Kidney tubule cell (primary cell): Measurements from ENCODE around the gene TEX22.
A peak's percentile ranks its signal among the peaks of the same experiment; 100 is the strongest.
"Not testable (repeated sequence)": the region's sequence is repeated elsewhere in the genome, so short reads cannot be mapped to it uniquely, and the experiment has no call there.

ENCODE experiments used
- DNase-seq: peaks from one replicate; pipeline ENCODE4 v3.0.0-alpha.2; 2018; ENCODE audit warnings: low spot score

Gene TEX22, protein sequence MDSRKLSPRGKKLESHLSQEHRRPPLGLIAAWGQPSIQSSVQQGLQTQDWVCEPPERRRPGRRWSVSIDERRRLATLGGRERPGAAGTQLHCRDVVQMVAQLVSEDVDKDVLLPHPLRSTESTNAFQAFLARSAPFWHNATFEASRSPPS

DNA sequence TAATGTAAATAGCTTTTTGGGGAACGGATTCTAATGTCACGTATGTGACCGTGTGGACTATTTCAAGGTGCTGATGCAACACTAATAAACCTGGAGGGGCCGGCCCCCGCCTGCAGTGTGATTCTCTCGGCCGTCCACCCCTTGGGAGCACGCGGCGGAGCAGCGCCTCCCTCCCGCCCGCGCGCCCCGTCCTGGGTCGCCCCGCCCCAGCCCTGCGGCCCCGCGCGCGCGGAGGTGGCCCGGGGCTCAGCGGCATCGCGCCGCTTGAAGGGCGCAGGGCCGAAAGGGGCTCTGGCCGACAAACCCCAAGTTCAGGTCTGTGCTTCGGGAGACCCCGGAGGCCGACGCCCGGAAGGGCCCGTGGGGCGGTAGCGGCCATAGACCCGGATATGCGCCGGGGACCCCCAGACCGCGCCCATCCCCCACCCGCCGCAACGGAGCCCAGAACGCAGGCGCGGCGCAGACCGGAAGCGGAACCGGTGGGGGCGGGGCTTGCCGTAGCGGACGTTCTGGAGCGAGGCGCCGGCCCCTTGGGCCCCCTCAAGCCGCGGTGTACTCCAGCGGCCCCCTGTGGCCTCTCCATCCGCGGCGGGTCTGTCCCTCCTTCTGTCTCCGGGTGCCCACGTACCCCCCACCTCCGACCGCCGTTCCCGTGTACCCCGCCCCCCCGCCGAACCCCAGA is at the start of gene TEX22:
TEX22 (plus strand) TSS at position 495 of the 682 bp plus-strand sequence. CDS start 803 bp downstream, outside the sequence.
- DNase-seq = peak; percentile 74

DNA sequence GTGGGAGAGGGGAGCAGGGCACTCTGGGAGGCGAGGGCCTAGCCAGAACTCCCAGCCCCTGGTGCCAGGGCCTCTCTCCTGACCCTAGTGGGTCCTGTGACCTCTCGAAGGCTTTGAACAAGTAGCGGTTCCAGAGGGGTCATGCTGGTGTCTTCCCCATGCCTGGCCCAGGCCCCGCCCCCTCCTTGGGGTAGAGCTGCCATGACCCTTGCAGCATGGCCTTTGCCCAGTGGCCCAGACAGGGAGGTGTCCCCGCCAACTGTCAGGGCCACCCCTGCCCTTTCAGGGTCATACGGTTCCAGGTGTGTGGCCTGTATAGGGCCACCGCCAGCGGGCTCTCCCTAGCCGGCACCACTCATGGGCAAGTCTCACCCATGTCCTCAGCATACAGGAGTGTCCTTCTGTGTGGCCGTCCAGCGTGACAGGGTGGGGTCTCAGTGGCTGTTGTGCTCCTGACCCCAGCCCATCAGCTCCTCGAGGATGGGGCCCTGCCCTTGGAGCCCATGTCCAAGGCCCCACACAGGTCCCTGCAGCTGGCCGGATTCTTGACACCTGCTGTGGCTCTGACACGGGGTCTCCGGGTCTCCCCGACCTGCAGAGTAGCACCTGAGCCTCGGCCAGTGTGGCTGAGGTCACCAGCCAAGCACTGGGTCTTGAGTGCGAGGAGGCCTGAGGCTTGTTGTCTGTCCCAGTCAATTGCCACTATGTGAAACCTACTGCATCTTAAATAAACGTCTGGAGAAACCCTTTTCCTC is 49.2 kb upstream of the TEX22 start:
- DNase-seq = no peak

DNA sequence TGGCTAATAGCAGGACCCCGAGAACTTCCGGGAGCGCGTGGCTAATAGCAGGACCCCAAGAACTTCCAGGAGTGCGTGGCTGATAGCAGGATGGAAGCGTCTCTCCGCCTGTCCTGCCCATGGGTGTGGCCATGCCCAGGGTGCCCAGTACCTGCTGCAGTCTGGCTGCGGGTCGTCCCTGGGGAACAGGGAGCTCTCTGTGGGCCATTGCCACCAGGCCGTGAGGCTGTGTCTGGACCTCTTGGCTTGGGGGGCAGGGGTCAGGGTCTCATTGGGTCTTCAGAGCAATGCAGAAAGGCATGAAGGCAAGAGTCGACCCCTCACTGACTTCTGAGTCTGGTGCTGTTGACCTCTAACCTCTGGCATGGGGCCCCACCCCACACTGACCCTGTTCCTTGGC is 48.3 kb upstream of the TEX22 start:
- DNase-seq = no peak

DNA sequence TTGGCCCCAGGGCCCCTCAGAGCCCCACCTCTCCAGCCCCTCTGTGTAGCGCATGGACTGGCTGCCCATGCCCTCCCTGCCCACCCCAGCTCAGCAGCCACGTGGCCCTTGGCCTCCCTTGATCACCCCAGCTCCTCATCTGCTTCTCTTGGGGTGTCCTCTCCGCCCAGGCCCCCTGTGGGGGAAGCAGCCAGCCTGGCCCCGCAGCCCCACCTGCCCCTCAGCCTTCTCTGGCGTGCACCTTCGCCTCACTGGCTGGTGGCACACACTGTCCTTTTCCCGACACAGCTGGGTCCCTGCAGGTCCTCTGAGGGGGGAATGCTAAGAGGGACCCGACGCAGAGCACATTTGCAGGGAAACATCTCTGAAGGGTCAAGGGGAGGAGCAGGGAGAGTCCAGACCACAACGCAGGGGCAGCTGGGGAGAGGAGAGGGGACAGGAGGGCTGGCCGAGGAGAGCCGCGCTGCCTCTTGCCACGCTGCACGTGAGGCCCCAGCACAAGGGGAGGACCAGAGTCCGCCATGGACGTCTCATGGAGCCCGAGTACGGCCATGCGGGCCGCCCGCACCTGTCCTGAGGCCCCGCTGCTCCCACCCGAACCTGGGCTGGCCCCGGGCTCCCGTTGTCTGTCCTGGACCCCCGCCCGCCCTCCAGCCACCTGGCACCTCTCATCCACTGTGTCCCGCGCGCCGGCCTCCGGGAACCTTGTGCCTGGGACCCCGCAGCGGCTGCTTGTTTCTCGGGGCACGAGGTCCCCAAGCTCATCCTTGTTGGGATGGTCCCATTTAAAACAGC is 47.7 kb upstream of the TEX22 start:
- DNase-seq = no peak

DNA sequence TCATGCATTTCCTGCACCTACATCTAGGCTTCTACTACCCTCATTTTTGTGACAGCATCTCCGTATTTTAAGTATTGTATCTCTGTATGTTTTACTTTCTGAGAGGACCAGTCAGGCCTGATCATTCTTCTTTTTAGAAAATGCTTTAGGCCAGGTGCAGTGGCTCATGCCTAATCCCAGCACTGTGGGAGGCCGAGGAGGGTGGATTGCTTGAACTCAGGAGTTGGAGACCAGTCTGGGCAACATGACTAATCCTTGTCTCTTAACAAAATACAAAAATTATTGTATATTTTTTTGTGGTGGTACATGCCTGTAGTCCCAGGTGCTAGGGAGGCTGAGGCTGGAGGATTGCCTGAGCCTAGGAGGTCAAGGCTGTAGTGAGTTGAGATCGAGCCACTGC is 46.9 kb upstream of the TEX22 start:
- DNase-seq = no peak

DNA sequence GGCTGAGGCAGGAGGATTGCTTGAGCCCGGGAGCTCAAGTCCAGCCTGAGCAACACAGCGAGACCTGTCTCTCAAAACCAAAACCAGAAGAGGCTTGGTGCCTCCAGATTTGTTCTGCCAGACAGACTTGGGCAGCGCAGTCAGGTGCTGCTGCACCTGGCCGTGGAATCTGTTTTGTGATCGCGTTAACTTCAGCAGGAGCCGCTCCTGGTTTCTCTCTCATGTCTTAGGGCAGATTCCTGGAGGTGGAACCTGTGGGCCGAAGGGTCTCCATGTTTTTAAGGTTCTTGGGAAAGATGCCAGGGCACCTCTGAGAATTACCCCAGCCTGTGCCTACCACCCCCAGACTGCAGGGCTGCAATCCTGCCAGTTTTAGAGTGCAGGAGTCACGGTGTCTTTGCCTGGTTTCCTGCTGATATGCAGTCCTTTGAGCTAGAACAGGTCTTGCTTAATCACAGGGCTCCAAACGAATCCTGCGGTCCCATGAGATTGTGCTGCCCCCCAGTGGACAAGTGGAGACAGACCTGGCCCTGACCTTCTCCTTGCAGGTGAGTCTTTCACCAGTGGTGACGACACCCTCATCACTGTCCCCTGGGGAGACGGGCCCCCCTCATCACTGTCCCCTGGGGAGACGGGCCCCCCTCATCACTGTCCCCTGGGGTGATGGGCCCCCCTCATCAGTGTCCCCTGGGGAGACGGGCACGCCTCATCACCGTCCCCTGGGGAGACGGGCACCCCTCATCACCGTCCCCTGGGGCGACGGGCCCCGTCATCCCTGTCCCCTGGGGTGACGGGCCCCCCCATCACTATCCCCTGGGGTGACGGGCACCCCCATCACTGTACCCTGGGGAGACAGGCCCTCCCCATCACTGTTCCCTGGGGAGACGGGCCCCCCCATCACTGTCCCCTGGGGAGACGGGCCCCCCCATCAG is 46.2 kb upstream of the TEX22 start:
- peak; percentile 90 for DNase-seq

DNA sequence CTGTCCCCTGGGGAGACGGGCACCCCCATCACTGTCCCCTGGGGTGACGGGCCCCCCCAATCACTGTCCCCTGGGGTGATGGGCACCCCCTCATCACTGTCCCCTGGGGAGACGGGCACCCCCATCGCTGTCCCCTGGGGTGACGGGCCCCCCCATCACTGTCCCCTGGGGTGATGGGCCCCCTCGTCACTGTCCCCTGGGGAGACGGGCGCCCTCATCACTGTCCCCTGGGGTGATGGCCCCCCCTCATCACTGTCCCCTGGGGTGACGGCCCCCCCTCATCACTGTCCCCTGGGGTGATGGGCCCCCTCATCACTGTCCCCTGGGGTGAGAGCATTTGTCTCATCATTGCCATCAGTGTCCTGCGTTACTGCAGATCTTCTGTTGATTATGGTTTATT is 45.2 kb upstream of the TEX22 start:
- DNase-seq = no peak

DNA sequence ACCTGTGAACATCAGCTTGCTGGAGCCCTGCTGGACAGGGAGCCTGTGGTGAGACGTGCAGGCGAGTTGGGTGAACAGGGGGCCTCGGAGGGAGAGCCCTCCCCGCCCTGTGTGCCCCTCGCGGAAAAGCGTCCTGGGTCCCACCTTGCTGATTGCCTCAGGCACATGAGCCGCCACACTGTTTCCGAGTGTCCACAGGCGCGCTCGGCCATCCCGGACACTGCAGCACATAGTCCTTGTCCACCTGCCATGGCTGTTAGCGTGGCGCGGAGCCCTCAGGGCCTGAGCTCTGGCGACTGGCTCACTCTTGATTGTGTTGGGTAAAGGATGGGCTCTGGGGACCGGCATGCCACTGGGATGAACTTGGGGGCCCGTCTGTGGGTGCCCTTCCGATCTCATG is 43.8 kb upstream of the TEX22 start:
- no peak for DNase-seq

DNA sequence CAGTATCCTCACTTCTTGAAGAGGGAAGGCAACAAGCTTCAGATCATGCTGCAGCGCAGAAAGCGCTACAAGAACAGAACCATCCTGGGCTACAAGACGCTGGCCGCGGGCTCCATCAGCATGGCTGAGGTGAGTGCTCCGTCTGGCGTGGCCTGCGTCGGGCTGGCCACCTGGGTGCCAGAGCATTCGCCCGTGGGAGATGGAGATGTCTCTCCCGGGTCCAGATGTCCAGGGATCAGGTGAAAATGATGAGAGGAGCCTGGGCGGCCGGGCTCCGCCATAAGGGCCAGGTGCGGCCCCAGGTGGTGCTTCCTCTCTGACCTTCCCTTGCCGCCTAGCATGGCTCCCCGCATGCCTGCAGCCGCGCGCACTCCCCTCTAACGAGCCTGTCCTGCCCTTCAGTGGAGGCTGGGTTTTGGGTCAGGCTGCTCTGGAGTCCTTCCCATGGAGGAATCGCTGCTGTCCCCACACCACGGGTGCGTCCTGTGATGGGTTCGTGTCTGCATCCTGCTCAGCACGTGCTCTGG is 43.2 kb upstream of the TEX22 start:
- DNase-seq = no peak

DNA sequence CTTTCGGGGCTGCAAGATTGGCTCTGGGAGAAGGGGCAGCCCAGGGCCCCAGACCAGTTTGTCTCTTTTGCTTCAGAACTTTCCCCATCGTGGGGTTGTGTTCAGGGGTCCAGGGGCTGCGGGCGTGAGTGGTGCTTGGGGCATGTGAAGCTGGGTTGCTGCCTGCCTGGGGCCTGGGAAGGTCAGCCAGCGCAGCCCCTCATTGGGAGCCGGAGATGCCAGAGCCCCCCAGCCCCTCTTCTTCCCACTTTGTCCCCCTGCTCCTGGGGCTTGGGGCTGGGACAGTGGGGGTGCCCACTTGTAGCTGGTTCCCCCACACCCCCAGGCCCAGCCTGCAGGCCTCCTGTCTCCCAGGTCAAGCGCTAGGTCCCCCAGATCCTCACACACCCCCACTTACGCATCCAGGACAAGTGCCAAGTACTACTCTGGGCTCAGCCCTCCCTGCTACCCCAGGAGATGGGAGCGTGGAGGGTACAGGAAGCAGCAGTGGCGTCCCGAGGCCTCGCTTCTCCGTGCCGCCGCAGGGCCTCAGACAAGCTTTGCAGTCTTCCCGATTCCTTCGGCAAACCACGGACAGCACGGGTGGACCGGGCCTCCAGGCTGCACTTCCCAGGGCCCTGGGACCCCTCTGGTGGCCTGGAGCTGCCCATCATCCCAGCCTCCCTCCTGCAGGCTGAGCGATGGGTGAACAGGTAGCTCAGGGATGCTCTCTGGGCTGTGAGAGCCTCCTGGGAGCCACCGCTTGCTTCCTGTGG is 42.3 kb upstream of the TEX22 start:
- no peak for DNase-seq

DNA sequence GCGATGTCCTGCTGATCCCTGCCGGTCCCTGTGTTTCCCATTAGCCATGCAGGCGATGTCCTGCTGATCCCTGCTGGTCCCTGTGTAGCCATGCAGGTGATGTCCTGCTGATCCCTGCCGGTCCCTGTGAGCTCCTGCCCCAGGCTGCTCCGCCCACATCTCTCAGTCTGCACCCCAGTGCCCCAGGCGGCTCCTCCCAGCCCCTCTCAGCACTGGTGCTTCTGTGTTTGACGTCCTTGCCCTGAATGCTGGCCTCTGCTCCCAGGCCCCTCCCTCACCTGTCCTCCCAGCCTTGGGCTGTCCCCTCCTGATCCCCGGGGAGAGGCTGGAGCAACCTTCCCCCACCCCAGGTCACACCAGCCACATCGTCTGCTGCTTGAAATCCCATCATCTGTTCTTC is 41.4 kb upstream of the TEX22 start:
- no peak for DNase-seq

DNA sequence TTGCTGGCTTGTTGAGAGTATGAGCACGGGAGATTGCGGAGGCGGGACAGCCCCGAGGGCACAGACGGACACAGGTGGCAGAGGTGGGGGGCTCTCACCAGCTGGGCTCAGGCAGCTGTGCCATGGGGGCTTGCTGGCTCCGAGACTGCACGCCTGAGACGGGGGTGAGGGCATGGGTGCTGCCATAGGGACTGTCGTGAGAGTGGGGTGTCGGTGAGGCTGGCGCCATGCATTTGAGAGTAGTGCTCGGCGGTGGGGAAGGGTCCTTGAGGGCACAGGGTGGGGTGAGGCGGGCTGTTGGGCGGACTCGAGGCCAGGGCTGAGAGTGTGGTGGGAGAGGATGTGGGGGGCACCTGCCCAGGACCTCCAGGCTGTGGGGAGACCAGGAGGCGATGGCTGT is 40.7 kb upstream of the TEX22 start:
- DNase-seq = no peak

DNA sequence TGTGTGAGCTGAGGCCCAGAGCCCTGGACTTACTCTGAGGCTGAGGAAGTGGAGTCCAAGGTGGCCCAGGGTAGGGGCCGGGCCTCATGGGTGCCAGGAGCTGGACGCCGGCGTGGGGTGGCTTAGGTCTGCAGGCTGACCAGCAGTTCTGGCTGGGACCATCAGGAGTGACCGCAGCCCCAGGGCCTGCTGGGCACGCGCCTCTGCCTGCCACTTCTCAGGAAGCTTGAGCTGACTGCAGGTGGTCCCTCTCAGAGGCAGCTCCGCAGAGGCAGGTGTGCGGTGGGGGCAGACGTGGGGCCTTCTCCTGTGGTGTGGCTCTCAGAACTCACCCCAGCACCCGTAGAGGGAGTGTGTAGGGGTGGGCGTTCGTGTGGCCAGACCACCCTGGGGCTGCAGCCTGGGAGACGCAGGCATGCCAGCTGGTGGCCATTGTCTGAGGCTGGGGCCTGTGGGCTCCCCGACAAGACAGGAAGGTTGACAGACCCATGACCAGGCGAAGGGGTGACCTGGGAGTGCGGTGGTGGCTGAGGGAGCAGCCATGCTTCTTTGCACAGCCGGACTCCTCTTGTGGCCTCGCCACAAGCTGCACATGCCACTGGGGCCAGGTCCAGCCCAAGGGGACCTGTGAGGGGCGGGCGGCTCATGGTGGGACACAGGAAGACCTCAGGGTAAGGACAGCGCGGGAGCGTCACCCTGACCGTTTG is 40.0 kb upstream of the TEX22 start:
- no peak for DNase-seq

DNA sequence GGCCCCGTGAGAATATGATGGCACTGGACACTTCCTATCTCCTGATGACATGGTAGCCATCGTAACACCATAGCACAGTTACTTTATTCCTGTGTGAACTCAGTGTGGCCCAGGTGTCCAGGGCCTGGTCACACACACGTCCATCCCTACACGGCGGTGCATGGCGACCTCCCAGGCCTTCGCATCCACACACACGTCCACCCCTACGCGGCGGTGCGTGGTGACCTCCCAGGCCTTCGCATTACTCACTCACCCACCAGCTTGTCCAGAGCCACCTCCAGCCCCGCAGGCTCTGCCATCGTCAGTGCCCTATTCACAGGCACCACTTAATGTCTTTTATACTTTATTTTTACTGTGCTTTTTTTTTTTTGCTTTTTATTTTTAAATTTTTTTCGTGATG is 39.4 kb upstream of the TEX22 start:
- DNase-seq = no peak

DNA sequence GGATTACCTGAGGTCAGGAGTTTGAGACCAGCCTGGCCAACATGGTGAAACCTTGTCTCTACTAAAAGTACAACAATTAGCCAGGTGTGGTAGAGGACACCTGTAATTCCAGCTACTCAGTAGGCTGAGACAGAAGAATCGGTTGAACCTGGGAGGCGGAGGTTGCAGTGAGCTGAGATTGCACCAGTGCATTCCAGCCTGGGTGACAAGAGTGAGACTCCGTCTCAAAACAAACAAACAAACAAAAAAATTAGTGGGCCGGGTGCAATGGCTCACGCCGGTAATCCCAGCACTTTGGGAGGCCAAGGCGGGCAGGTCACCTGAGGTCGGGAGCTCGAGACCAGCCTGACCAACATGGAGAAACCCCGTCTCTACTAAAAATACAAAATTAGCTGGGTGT is 36.9 kb upstream of the TEX22 start:
- DNase-seq = not testable (repeated sequence)

DNA sequence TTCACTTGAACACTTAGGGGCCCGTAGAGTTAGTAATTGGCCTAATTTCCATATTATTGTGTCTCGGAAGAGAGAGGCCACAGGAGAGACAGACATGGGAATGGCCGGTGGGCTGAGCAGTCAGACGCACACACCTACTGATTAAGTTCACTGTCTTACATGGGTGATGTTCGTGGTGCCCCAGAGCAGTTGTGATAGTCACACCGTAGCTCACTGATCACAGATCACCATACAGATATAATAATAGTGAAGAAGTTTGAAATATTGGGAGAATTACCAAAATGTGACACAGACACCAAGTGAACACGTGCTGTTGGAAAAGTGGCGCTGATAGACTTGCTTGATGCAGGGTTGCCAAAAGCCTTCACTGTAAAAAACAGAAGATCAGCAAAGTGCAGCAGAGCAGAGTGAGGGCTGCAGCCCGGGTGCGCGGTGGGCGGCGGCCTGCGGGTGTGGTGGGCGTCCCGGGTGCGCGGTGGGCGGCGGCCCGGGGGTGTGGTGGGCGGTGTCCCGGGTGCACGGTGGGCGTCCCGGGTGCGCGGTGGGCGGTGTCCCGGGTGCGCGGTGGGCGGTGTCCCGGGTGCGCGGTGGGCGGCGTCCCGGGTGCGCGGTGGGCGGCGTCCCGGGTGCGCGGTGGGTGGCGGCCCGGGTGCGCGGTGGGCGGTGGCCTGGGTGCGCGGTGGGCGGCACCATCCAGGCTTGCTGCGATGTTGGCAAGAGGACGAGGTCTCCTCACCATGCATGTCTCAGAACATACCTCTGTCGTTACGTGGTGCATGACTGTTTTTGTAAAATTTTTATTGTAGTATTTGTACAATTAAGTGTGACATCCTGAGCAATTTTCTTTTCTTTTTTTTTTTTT is 34.3 kb upstream of the TEX22 start:
- DNase-seq = peak; percentile 50

DNA sequence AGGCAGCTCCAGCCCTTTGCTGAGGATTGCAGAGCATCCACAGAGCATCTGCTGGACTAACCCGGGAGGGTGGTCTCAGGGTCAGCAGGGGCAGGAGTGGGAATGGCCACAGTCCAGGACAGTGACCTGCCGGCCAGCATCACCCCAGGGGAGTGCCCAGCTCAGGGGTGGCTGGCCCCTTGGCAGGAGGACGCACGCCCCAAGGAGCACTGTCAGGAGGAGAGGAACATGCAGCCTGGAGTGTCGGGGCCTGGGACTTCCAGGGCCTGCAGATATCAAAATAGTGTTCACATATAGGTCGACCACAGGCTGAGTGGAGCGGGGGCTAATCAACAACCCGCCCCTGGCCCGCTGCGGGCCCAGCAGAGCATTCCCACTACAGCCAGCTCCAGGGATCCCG is 33.2 kb upstream of the TEX22 start:
- DNase-seq = no peak

DNA sequence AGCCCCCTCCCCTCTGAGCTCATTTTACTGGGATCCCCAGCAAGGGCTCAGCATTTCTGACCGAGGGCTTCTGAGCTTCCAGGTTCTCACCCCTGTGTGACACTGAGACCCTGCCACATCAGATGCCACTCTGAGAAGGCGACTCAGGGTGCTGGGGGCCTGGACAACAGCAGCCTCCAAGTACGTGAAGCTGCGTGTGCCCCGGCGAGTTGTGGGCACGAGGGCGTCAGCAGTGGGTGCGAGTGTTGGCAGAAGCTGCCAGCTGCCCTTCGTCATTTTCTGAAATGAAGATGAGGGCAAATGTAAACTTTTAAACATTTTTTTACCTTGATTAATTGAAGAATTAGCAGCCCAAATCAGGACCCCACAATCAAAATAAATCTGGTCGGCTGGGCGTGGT is 32.7 kb upstream of the TEX22 start:
- DNase-seq = no peak
